WTC11 (cell line): ENCODE measurements around the gene CCDC74A. TPM values are rescaled to one million over a fixed set of nuclear protein-coding genes. Genes with fewer than 3 reads are reported as not detected.
"Not testable (repeated sequence)": the region's sequence is repeated elsewhere in the genome, so short reads cannot be mapped to it uniquely, and the experiment has no call there.

Experiments
- ATAC-seq: fragments of 200-7000 bp; cut with Tn5 transposase; 2 replicates; pipeline ENCODE4 v1.10.0; 2021; ENCODE audit warnings: mild to moderate bottlenecking, moderate library complexity
- CTCF ChIA-PET: fragments of 300-600 bp; sonication (Branson Sonifier 250); formaldehyde crosslinking; loops from one replicate; lab custom pipeline; 2021; ENCODE audit warnings: antibody characterized with exemption; lab: Charles Lee
- POLR2A ChIA-PET: fragments of 350-600 bp; sonication (Branson Sonifier 250); formaldehyde crosslinking; loops from one replicate; lab custom pipeline; 2021; ENCODE audit warnings: antibody characterized with exemption; lab: Charles Lee
- DNase-seq: peaks from one replicate; pipeline ENCODE4 v3.0.0; 2021; ENCODE audit warnings: low spot score
- H3K27ac Mint-ChIP-seq: 2 replicates; pipeline ENCODE4 v1.8.0; 2021; ENCODE audit warnings: mixed read lengths
- H3K27me3 Mint-ChIP-seq: 2 replicates; pipeline ENCODE4 v1.8.0; 2021; ENCODE audit warnings: low read depth, mild to moderate bottlenecking, moderate library complexity, mixed read lengths
- H3K36me3 Mint-ChIP-seq: 2 replicates; pipeline ENCODE4 v1.8.0; 2021; ENCODE audit warnings: mixed read lengths
- H3K4me1 Mint-ChIP-seq: 2 replicates; pipeline ENCODE4 v1.8.0; 2022; ENCODE audit warnings: mixed read lengths
- H3K4me3 Mint-ChIP-seq: 2 replicates; pipeline ENCODE4 v1.8.0; 2021; ENCODE audit warnings: mild to moderate bottlenecking, moderate library complexity, mixed read lengths
- H3K9me3 Mint-ChIP-seq: 2 replicates; pipeline ENCODE4 v1.8.0; 2021; ENCODE audit warnings: mixed read lengths
- AFF4 ChIP-seq: sonication (generic); formaldehyde crosslinking; IDR thresholded peaks from 2 replicates; pipeline ENCODE4 v1.8.1; 2023; ENCODE audit warnings: mild to moderate bottlenecking, missing genetic modification reagents, borderline replicate concordance
- ARID4B ChIP-seq: sonication (generic); formaldehyde crosslinking; IDR thresholded peaks from 2 replicates; pipeline ENCODE4 v1.8.0; 2023; ENCODE audit warnings: missing genetic modification reagents, mild to moderate bottlenecking, borderline replicate concordance
- CREM ChIP-seq: sonication (generic); formaldehyde crosslinking; IDR thresholded peaks from 2 replicates; pipeline ENCODE4 v1.8.1; 2022; ENCODE audit warnings: mild to moderate bottlenecking, missing genetic modification reagents, moderate library complexity
- CTCF ChIP-seq: fragments of 200-600 bp; IDR thresholded peaks from 2 replicates; pipeline ENCODE4 v1.8.0; 2022; ENCODE audit warnings: antibody characterized with exemption
- EMX1 ChIP-seq: fragments of 250-450 bp; sonication (Bioruptor Pico); IDR thresholded peaks from 2 replicates; pipeline ENCODE4 v1.8.0; 2021; ENCODE audit warnings: mild to moderate bottlenecking
- ETV6 ChIP-seq: sonication (generic); formaldehyde crosslinking; IDR thresholded peaks from 2 replicates; pipeline ENCODE4 v1.8.1; 2022; ENCODE audit warnings: mild to moderate bottlenecking, missing genetic modification reagents
- GABPB1 ChIP-seq: sonication (generic); formaldehyde crosslinking; IDR thresholded peaks from 2 replicates; pipeline ENCODE4 v1.8.1; 2023; ENCODE audit warnings: mild to moderate bottlenecking, missing genetic modification reagents
- IRF2 ChIP-seq: sonication (generic); formaldehyde crosslinking; IDR thresholded peaks from 2 replicates; pipeline ENCODE4 v1.8.0; 2022; ENCODE audit warnings: low read depth, missing genetic modification reagents, borderline replicate concordance
- MXD4 ChIP-seq: fragments of 250-450 bp; sonication (Bioruptor Pico); IDR thresholded peaks from 2 replicates; pipeline ENCODE4 v1.8.0; 2021; ENCODE audit warnings: mild to moderate bottlenecking, moderate library complexity, borderline replicate concordance
- NFYB ChIP-seq: sonication (generic); formaldehyde crosslinking; conservative IDR thresholded peaks from 2 replicates; pipeline ENCODE4 v1.8.0; 2022; ENCODE audit warnings: low read depth, missing genetic modification reagents
- NR1H2 ChIP-seq: sonication (generic); formaldehyde crosslinking; IDR thresholded peaks from 2 replicates; pipeline ENCODE4 v1.9.0; 2021; ENCODE audit warnings: mild to moderate bottlenecking, moderate library complexity, missing genetic modification reagents
- OVOL2 ChIP-seq: fragments of 250-450 bp; sonication (Bioruptor Pico); IDR thresholded peaks from 2 replicates; pipeline ENCODE4 v1.9.0; 2021; ENCODE audit warnings: mild to moderate bottlenecking, borderline replicate concordance
- SMAD4 ChIP-seq: sonication (generic); formaldehyde crosslinking; IDR thresholded peaks from 2 replicates; pipeline ENCODE4 v1.8.0; 2022; ENCODE audit warnings: mild to moderate bottlenecking, missing genetic modification reagents
- TEAD4 ChIP-seq: sonication (generic); formaldehyde crosslinking; IDR thresholded peaks from 2 replicates; pipeline ENCODE4 v1.8.0; 2022; ENCODE audit warnings: mild to moderate bottlenecking, missing genetic modification reagents
- USF1 ChIP-seq: sonication (generic); formaldehyde crosslinking; IDR thresholded peaks from 2 replicates; pipeline ENCODE4 v1.8.0; 2022; ENCODE audit warnings: mild to moderate bottlenecking, missing genetic modification reagents
- USF2 ChIP-seq: sonication (generic); formaldehyde crosslinking; IDR thresholded peaks from 2 replicates; pipeline ENCODE4 v1.8.1; 2023; ENCODE audit warnings: mild to moderate bottlenecking, missing genetic modification reagents, moderate library complexity
- ZNF425 ChIP-seq: fragments of 250-450 bp; sonication (Bioruptor Pico); conservative IDR thresholded peaks from 2 replicates; pipeline ENCODE4 v1.9.0; 2021; ENCODE audit warnings: mild to moderate bottlenecking
- ZSCAN18 ChIP-seq: fragments of 250-450 bp; sonication (Bioruptor Pico); IDR thresholded peaks from 2 replicates; pipeline ENCODE4 v2.1.2; 2022; ENCODE audit warnings: mild to moderate bottlenecking, moderate library complexity
- total RNA-seq: library from RNA; stranded (reverse); gene quantifications from 3 replicates; pipeline ENCODE4 v1.2.3, GENCODE V29; 2021

The CCDC74A gene
- total RNA-seq, 1 experiment from 2014 or later: 16.7 TPM

GRCh38 chr2:131493199-131493968, 34.3 kb upstream of the CCDC74A start:
- Mint-ChIP-seq H3K9me3 (no peaks in the 10 kb centered on the region), H3K27ac (peak overlapping the region; percentile 97), H3K27me3 (no peaks in the 10 kb centered on the region), H3K4me3 (peak overlapping the region; percentile 96), H3K4me1 (peaks cover 15% of the 10 kb centered on the region), H3K36me3 (peaks cover 11% of the 10 kb centered on the region)
- POLR2A ChIA-PET: interaction anchor here (1.0 kb wide), 2 partner anchors 79 to 88 kb away, joined by 3 read pairs; no protein-coding TSS in a partner anchor
- ATAC-seq (peak; percentile 6), DNase-seq (no peak)
- CTCF ChIA-PET: interaction anchor here (0.6 to 3.4 kb wide), 17 partner anchors 9 to 340 kb away, joined by 3 to 14 read pairs (median 5); no protein-coding TSS in a partner anchor
- no peak for TF ChIP-seq ZSCAN18
- no peak for TF ChIP-seq IRF2 (CRISPR knock-in tag)
- TF ChIP-seq USF2 (CRISPR knock-in tag): no peak
- TF ChIP-seq ETV6: no peak; the same call in 1 of the 2 replicates
- no peak for TF ChIP-seq CREM
- TF ChIP-seq CTCF: no peak
- TF ChIP-seq ARID4B: no peak
- TF ChIP-seq OVOL2 (CRISPR knock-in tag): no peak
- no peak for TF ChIP-seq NR1H2 (CRISPR knock-in tag)
- no peak for TF ChIP-seq TEAD4 (CRISPR knock-in tag)
- no peak for TF ChIP-seq USF1 (CRISPR knock-in tag)
- TF ChIP-seq MXD4 (CRISPR knock-in tag): no peak
- TF ChIP-seq ZNF425: no peak
- TF ChIP-seq AFF4: no peak
- TF ChIP-seq GABPB1: no peak
- no peak for TF ChIP-seq SMAD4 (CRISPR knock-in tag)
- TF ChIP-seq EMX1 (CRISPR knock-in tag): no peak
- TF ChIP-seq NFYB (CRISPR knock-in tag): no peak

GRCh38 chr2:131495506-131495905, 32.2 kb upstream of the CCDC74A start:
- H3K27me3 Mint-ChIP-seq, H3K27ac Mint-ChIP-seq, POLR2A ChIA-PET, ATAC-seq, DNase-seq, H3K9me3 Mint-ChIP-seq, CTCF ChIA-PET: not testable (repeated sequence)
- H3K4me1 Mint-ChIP-seq: peaks cover 13% of the 10 kb centered on the region
- peak overlapping the region; percentile 25; the same call in 1 of the 2 replicates for H3K4me3 Mint-ChIP-seq
- H3K36me3 Mint-ChIP-seq: peaks cover 26% of the 10 kb centered on the region
